Endothelial cell of umbilical vein (primary cell): ENCODE data around the gene FOXF1. TPM values are rescaled to one million over a fixed set of nuclear protein-coding genes. Genes with fewer than 3 reads are reported as not detected.

ENCODE experiments used
- BruUV-seq: library from RNA; stranded (reverse); fragments of 400-500 nt; replicated peaks from 2 replicates; lab custom pipeline; 2021; lab: Mats Ljungman, UMichigan
- CTCF ChIA-PET: fragments of 300-600, 350-600 bp; sonication (Branson Sonifier 250); formaldehyde crosslinking; loops from one replicate; lab custom pipeline; 2021; ENCODE audit warnings: antibody characterized with exemption, inconsistent platforms; lab: Charles Lee
- POLR2A ChIA-PET: fragments of 300-600, 350-600 bp; sonication (Branson Sonifier 250); formaldehyde crosslinking; loops from one replicate; lab custom pipeline; 2021; ENCODE audit warnings: antibody characterized with exemption, inconsistent platforms; lab: Charles Lee
- DNase-seq: peaks from one replicate; pipeline ENCODE4 v3.0.0-alpha.2; 2011; ENCODE audit warnings: low read depth, low spot score
- FAIRE-seq: peaks from 2 replicates; lab custom pipeline; 2011; peaks lifted over from hg19 to GRCh38; lab: Jason Lieb, UNC
- H2AFZ ChIP-seq: 2 replicates; pipeline ENCODE4 v1.6.0; 2012; ENCODE audit warnings: low read depth, low read length, control low read depth, inconsistent platforms
- H3K27ac ChIP-seq: 2 replicates; pipeline ENCODE4 v1.5.1; 2011; ENCODE audit warnings: low read depth, mild to moderate bottlenecking, control low read depth, low read length, moderate library complexity; ENCODE audit not compliant: insufficient read depth
- H3K27me3 ChIP-seq, 2 experiments: 2 replicates each; pipeline versions ENCODE4 v1.6.0 to v1.6.1; 2011; ENCODE audit warnings: low read length in 2 of 2, mixed read lengths in 1 of 2; ENCODE audit not compliant: control insufficient read depth in 2 of 2, insufficient read depth in 2 of 2
- H3K36me3 ChIP-seq, 2 experiments: 2 replicates in 1 of 2; 3 replicates in 1 of 2; pipeline ENCODE4 v1.5.1; 2011; ENCODE audit warnings: low read length in 2 of 2, mild to moderate bottlenecking in 1 of 2, moderate library complexity in 1 of 2; ENCODE audit not compliant: control insufficient read depth in 2 of 2, insufficient read depth in 2 of 2; ENCODE audit errors: extremely low read depth in 1 of 2
- H3K4me1 ChIP-seq: 3 replicates; pipeline ENCODE4 v1.5.1; 2011; ENCODE audit warnings: mild to moderate bottlenecking, low read length; ENCODE audit not compliant: control insufficient read depth, insufficient read depth; ENCODE audit errors: extremely low read depth
- H3K4me2 ChIP-seq: 2 replicates; pipeline ENCODE4 v1.6.1; 2011; ENCODE audit warnings: low read length, control low read depth, mixed read lengths; ENCODE audit not compliant: insufficient read depth
- H3K4me3 ChIP-seq, 3 experiments: fragments of 200-600 bp in 1 of 3; sonication (generic), shearing (Covaris generic) in 1 of 3; replicated peaks in 1 of 3; 2 replicates each; pipeline ENCODE4 v1.5.1; 2011 to 2016; ENCODE audit warnings: control low read depth in 3 of 3, low read length in 3 of 3, mild to moderate bottlenecking in 2 of 3, inconsistent platforms in 1 of 3, low read depth in 1 of 3, moderate library complexity in 1 of 3; ENCODE audit not compliant: insufficient read depth in 1 of 3
- H3K79me2 ChIP-seq: 2 replicates; pipeline ENCODE4 v1.6.0; 2012; ENCODE audit warnings: low read length, inconsistent platforms; ENCODE audit not compliant: control insufficient read depth, insufficient read depth
- H3K9ac ChIP-seq: replicated peaks from 2 replicates; pipeline ENCODE3; 2011; ENCODE audit warnings: low read length, control low read depth; ENCODE audit not compliant: insufficient read depth; ENCODE audit errors: extremely low read depth
- H3K9me1 ChIP-seq: replicated peaks from 3 replicates; pipeline ENCODE4 v1.6.0; 2011; ENCODE audit warnings: mild to moderate bottlenecking, low read length; ENCODE audit not compliant: control insufficient read depth, insufficient read depth; ENCODE audit errors: extremely low read depth
- H3K9me3 ChIP-seq: replicated peaks from 2 replicates; pipeline ENCODE4 v1.5.1; 2012; ENCODE audit warnings: low read length, inconsistent platforms; ENCODE audit not compliant: control insufficient read depth, insufficient read depth
- H4K20me1 ChIP-seq: replicated peaks from 2 replicates; pipeline ENCODE3; 2011; ENCODE audit warnings: mild to moderate bottlenecking, low read length; ENCODE audit not compliant: control insufficient read depth, insufficient read depth; ENCODE audit errors: extremely low read depth
- CTCF ChIP-seq, 2 donors: IDR thresholded peaks; 1 replicate in 1 of 2; 2 replicates in 1 of 2; pipeline ENCODE4 v1.5.1; 2011; ENCODE audit warnings: low read length in 2 of 2, mild to moderate bottlenecking in 2 of 2, moderate library complexity in 2 of 2, control low read depth in 1 of 2, inconsistent platforms in 1 of 2, low read depth in 1 of 2; ENCODE audit not compliant: insufficient read depth in 1 of 2; ENCODE audit errors: extremely low read depth in 1 of 2
- EZH2 ChIP-seq: IDR thresholded peaks from 2 replicates; pipeline ENCODE4 v1.6.1; 2012; ENCODE audit warnings: borderline replicate concordance, low read depth, mild to moderate bottlenecking, moderate library complexity, low read length, inconsistent platforms; ENCODE audit not compliant: severe bottlenecking
- FOS ChIP-seq: IDR thresholded peaks from 2 replicates; pipeline ENCODE4 v1.6.1; 2011; ENCODE audit warnings: mild to moderate bottlenecking, low read length, moderate library complexity, borderline replicate concordance; ENCODE audit not compliant: insufficient read depth
- GATA2 ChIP-seq: IDR thresholded peaks from 2 replicates; pipeline ENCODE4 v1.7.0; 2011; ENCODE audit warnings: low read depth, mild to moderate bottlenecking, moderate library complexity, mixed read lengths, low read length; ENCODE audit not compliant: insufficient read length, insufficient read depth
- JUN ChIP-seq: IDR thresholded peaks from 2 replicates; pipeline ENCODE4 v1.6.1; 2011; ENCODE audit warnings: borderline replicate concordance, low read depth; ENCODE audit not compliant: insufficient read length, insufficient read depth
- MYC ChIP-seq: IDR thresholded peaks from one replicate; pipeline ENCODE4 v1.6.1; 2011; ENCODE audit warnings: mild to moderate bottlenecking, low read depth, low read length
- POLR2A ChIP-seq: IDR thresholded peaks from 2 replicates; pipeline ENCODE4 v1.6.1; 2012; ENCODE audit warnings: low read depth, mild to moderate bottlenecking, control low read depth, low read length
- POLR2AphosphoS5 ChIP-seq: IDR thresholded peaks from 2 replicates; pipeline ENCODE4 v1.6.1; 2012; ENCODE audit warnings: low read depth, mild to moderate bottlenecking, control low read depth, low read length, moderate library complexity; ENCODE audit not compliant: insufficient read depth
- dilution Hi-C: fragments of 300-500 bp; cut with MboI; formaldehyde crosslinking; loops from one replicate; pipeline ENCODE4 v1.15.0; 2019; ENCODE audit warnings: low sequenced_read_pairs; ENCODE audit not compliant: extremely low pct_ligation_motif_present
- intact Hi-C: fragments of 100-400 bp; cut with micrococcal nuclease; formaldehyde crosslinking; loops from one replicate; pipeline ENCODE4 v1.10.0; 2022
- polyA plus RNA-seq, 4 experiments: library from polyadenylated mRNA; depleted of rRNA in 3 of 4; stranded (reverse) in 3 of 4; unstranded in 1 of 4; fragments of >200 nt; gene quantifications; 2 replicates each; pipeline versions ENCODE4 v1.2.1 to v1.2.3, GENCODE V29; 2011 to 2012; ENCODE audit warnings: missing spikeins in 1 of 4
- total RNA-seq: library from RNA; stranded (reverse); gene quantifications from 2 replicates; pipeline ENCODE4 v1.2.3, GENCODE V29; 2021
- TF ChIP-seq, protein P1 (sequence below): IDR thresholded peaks from 2 replicates; pipeline ENCODE4 v1.6.1; 2011; ENCODE audit not compliant: insufficient read depth, insufficient read length

Gene FOXF1
- total and polyA plus RNA-seq, 2 donors (not counting 3 experiments of a cell fraction or from before 2014, with no cell fraction given), result 1.0 to 1.1 TPM

- Histone ChIP-seq H3K9ac (no peak overlapping the region), H3K4me2 (no peak overlapping the region), H3K27ac (no peak overlapping the region), H2AFZ (no peak overlapping the region), H3K27me3 (no peaks in the 10 kb centered on the region), H3K4me1 (no peaks in the 10 kb centered on the region), H3K9me3 (no peaks in the 10 kb centered on the region), H3K9me1 (no peaks in the 10 kb centered on the region), H3K36me3 (no peaks in the 10 kb centered on the region), H4K20me1 (no peaks in the 10 kb centered on the region), H3K79me2 (no peaks in the 10 kb centered on the region), H3K4me3 (no peak overlapping the region)
- DNase-seq (no peak), FAIRE-seq (no peak)
- dilution Hi-C loops, result no loop called here
- ChIA-PET POLR2A (no interaction called here), CTCF (interaction anchor here (0.6 to 2.0 kb wide), 3 partner anchors 270 to 704 kb away, joined by 3 to 6 read pairs (median 6); no protein-coding TSS in a partner anchor)
- intact Hi-C loops, result no loop called here
- no TSS peak for BruUV-seq
- TF ChIP-seq FOS, result no peak
- TF ChIP-seq, protein P1, sequence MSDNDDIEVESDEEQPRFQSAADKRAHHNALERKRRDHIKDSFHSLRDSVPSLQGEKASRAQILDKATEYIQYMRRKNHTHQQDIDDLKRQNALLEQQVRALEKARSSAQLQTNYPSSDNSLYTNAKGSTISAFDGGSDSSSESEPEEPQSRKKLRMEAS, result no peak
- no peak for TF ChIP-seq EZH2
- TF ChIP-seq POLR2A, result no peak
- no peak for TF ChIP-seq GATA2
- no peak for TF ChIP-seq POLR2AphosphoS5
- TF ChIP-seq JUN, result no peak
- TF ChIP-seq MYC, result no peak
- no peak for TF ChIP-seq CTCF (IDR thresholded peaks at IDR 0.05; ENCODE audit: extremely low read depth in 1 of 2, insufficient read depth in 1 of 2, low read depth in 1 of 2, low read length in 2 of 2)
These were observed 12.9 kb downstream of the FOXF1 start for GRCh38 chr16:86523166-86523740.
